ENCODE data around the gene CIP2A. TPM values are rescaled to one million over a fixed set of nuclear protein-coding genes. Genes with fewer than 3 reads are reported as not detected.

The CIP2A gene
- total RNA-seq, 4 donors from 2014 or later = 2.0 to 6.2 (median 2.1) TPM

DNA sequence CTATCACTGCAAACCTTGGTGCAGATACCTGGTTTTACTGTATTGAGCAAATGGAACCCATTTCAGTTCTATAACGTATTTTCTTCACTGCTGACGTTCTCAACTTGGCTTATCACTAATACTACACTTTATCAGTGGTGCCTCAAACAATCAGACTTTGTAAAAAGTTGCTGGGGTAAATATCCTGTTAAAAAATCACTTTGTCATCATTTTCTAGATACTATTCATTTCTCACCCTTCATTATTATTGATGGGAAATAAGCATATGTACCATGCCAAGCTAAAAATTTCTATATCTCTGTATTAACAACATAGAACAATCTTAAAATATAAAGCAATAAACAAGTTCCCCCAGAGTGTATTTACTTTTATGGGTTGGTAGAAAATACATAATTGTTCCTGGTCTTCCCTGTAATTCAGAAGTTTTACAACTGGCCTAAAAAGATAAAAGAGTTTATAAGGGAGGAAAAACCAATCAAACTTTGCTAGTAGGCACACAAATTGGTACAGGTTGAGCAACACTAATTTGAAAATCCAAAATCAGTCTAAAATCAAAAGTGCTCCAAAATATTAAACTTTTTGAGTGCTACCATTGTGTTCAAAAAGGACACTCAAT lies 33.2 kb downstream of the CIP2A start:
- Histone ChIP-seq H3K27ac (replicated peaks in 1 of 4) (no peak overlapping the region), H3K4me3 (no peak overlapping the region), H3K36me3 (peaks cover 0 to 10% (median 0%) of the 10 kb centered on the region in 4 donors), H3K9me3 (no peaks in the 10 kb centered on the region), H3K27me3 (no peaks in the 10 kb centered on the region), H3K4me1 (peaks cover 3 to 25% (median 22%) of the 10 kb centered on the region in 4 donors)
- DNase-seq (ENCODE audit: extremely low spot score) = no peak
- intact Hi-C loops (cut with DNase I) = no loop called here
- WGBS = 90% methylated on average over 2 of the region's 2 CpGs
- TF ChIP-seq POLR2A (IDR thresholded peaks at IDR 0.05; ENCODE audit: low read depth) (no peak), EP300 (IDR thresholded peaks at IDR 0.05) (no peak), POLR2AphosphoS5 (IDR thresholded peaks at IDR 0.05) (no peak)
- TF ChIP-seq, protein P1, sequence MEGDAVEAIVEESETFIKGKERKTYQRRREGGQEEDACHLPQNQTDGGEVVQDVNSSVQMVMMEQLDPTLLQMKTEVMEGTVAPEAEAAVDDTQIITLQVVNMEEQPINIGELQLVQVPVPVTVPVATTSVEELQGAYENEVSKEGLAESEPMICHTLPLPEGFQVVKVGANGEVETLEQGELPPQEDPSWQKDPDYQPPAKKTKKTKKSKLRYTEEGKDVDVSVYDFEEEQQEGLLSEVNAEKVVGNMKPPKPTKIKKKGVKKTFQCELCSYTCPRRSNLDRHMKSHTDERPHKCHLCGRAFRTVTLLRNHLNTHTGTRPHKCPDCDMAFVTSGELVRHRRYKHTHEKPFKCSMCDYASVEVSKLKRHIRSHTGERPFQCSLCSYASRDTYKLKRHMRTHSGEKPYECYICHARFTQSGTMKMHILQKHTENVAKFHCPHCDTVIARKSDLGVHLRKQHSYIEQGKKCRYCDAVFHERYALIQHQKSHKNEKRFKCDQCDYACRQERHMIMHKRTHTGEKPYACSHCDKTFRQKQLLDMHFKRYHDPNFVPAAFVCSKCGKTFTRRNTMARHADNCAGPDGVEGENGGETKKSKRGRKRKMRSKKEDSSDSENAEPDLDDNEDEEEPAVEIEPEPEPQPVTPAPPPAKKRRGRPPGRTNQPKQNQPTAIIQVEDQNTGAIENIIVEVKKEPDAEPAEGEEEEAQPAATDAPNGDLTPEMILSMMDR (IDR thresholded peaks at IDR 0.05) = no peak

DNA sequence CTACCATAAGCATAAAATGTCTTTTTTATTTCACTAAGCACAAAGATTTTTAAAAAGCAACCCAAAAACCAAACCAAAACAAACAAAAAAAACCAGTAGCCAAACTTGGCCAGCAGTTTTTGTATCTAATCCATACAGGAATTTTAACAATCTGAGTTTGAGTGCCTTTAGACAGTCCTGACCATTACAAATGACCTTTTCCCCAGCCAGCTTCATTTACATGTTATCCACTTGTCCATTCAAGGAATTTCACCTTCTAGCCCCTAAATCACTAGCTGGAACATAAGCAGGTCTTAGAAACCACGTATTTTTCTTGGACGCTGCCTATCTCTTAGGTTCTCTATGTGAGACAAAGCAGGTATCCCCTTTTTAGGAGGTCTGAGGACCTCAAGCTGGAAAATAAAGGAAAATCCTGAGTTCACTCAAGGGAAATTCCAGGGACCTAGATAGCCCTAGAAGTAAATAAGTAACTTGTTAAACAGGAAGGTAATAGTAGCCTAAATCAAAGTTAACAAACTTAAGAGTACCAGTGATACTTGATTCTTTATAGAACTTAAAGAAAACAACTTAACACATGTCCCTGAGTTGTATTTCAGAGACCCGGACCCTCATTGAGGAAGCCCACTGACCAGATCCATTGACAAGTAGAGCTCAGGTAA lies 34.2 kb downstream of the CIP2A start:
- WGBS = 82% methylated on average over 3 of the region's 3 CpGs
- DNase-seq (ENCODE audit: extremely low spot score) = no peak
- Histone ChIP-seq H3K4me1 (peaks cover 3 to 29% (median 22%) of the 10 kb centered on the region in 4 donors), H3K4me3 (no peak overlapping the region), H3K27ac (replicated peaks in 1 of 4) (no peak overlapping the region), H3K27me3 (no peaks in the 10 kb centered on the region), H3K9me3 (no peaks in the 10 kb centered on the region), H3K36me3 (peaks cover 0 to 6% (median 0%) of the 10 kb centered on the region in 4 donors)
- intact Hi-C loops (cut with DNase I) = no loop called here
- no peak for TF ChIP-seq POLR2A (IDR thresholded peaks at IDR 0.05; ENCODE audit: low read depth)
- no peak for TF ChIP-seq POLR2AphosphoS5 (IDR thresholded peaks at IDR 0.05)
- TF ChIP-seq, protein P1 (IDR thresholded peaks at IDR 0.05) = no peak
- TF ChIP-seq EP300 (IDR thresholded peaks at IDR 0.05) = no peak

DNA sequence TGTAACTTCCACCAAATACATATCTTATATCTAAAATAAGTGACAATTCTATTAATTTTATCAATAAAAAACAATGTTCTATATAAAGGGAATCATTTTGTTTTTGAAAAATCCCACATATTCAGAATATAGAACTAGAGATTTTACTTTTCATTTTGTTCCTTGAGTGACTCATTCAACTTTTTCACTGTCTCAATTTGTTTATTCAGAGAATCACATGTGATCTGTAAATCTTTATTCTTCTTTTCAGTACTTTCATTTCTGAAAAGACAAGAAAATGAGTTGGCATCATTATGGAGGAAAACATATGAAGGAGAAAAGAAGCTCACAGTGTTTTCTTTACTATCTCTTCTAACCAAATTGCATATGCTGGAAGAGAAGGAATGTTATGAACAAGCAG lies 35.0 kb downstream of the CIP2A start:
- TF ChIP-seq POLR2A (IDR thresholded peaks at IDR 0.05; ENCODE audit: low read depth) = no peak
- TF ChIP-seq, protein P1 (IDR thresholded peaks at IDR 0.05) = no peak
- no peak for TF ChIP-seq EP300 (IDR thresholded peaks at IDR 0.05)
- TF ChIP-seq POLR2AphosphoS5 (IDR thresholded peaks at IDR 0.05) = no peak
- H3K9me3 ChIP-seq = no peaks in the 10 kb centered on the region
- no peak for DNase-seq (ENCODE audit: extremely low spot score)
- no peaks in the 10 kb centered on the region for H3K27me3 ChIP-seq
- no peak overlapping the region for H3K4me3 ChIP-seq
- peaks cover 0 to under 1% (median 0%) of the 10 kb centered on the region in 4 donors for H3K36me3 ChIP-seq
- intact Hi-C loops (cut with DNase I) = no loop called here
- H3K27ac ChIP-seq (replicated peaks in 1 of 4) = no peak overlapping the region
- H3K4me1 ChIP-seq = peaks cover 3 to 29% (median 22%) of the 10 kb centered on the region in 4 donors

DNA sequence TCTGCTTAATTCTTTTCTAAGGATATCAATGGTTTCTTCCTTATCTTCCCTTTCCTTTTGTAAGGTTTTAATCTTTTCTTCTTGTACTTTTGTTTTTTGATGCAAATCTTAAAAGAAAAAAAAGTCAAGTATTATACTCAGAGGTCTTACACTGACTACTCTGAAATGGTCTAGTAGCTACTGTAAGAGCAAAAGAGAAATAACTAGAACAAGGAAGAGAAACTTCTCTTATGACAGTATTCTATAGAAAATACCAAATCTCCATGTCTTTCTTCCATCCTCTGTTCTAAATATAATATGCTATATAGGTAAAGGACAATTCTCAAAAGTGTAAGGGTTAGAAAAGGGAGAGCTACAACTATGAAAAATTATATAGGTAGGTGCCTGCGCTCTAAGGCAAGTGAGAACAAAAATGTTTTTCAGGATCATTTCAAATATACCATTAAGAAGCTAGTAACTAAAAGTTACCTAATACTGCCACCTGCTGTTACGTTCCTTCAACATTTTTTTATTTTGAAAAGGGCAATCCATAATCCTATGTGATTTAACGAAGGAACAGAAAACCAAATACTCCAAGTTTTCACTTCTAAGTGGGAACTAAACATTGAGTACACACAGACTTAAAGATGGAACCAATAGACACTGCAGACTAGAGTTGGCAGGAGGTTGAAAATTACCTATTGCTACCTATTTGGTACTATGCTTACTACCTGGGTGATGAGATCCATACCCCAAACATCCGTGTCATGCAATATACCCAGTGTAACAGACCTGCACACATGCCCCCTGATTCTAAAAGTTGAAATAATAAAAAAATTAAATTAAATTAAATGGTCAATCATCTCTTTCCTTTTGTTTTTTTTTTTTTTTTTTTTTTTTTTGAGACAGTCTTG lies 36.7 kb downstream of the CIP2A start:
- WGBS = 41% methylated on average over 4 of the region's 4 CpGs
- intact Hi-C loops (cut with DNase I) = loop anchor here (1.0 kb wide), 1 partner anchor 63 kb away; no protein-coding TSS in a partner anchor
- Histone ChIP-seq H3K4me1 (peaks cover 3 to 36% (median 22%) of the 10 kb centered on the region in 4 donors), H3K4me3 (peak overlapping the region in 1 of 4 donors; percentile 7), H3K27me3 (no peaks in the 10 kb centered on the region), H3K9me3 (no peaks in the 10 kb centered on the region), H3K27ac (replicated peaks in 1 of 4) (peak overlapping the region in 1 of 4 donors; percentile 5), H3K36me3 (no peaks in the 10 kb centered on the region)
- TF ChIP-seq, protein P1 (IDR thresholded peaks at IDR 0.05) = peak; percentile 57 to 62 (median 58)
- TF ChIP-seq EP300 (IDR thresholded peaks at IDR 0.05) = no peak
- no peak for DNase-seq (ENCODE audit: extremely low spot score)
